H1 (cell line): ENCODE data around the gene PRR5L. TPM values are rescaled to one million over a fixed set of nuclear protein-coding genes. Genes with fewer than 3 reads are reported as not detected.

ENCODE experiments used
- JUN ChIP-seq: IDR thresholded peaks from 2 replicates; pipeline ENCODE4 v1.6.1; 2011; ENCODE audit warnings: low read depth, mild to moderate bottlenecking, improper control_type of control experiment, low read length
- JUND ChIP-seq: IDR thresholded peaks from 2 replicates; pipeline ENCODE4 v1.6.1; 2011; ENCODE audit warnings: mild to moderate bottlenecking, improper control_type of control experiment, low read length
- RNF2 ChIP-seq: fragments of 200-900, 300-1000 bp; sonication (generic); IDR thresholded peaks from 2 replicates; pipeline ENCODE4 v1.7.1; 2016; ENCODE audit warnings: borderline replicate concordance, low read depth, mild to moderate bottlenecking, antibody characterized with exemption, low read length; ENCODE audit not compliant: poor library complexity, severe bottlenecking; ENCODE audit errors: missing control alignments
- SIX5 ChIP-seq: IDR thresholded peaks from 2 replicates; pipeline ENCODE4 v1.6.1; 2011; ENCODE audit warnings: mild to moderate bottlenecking, low read depth, low read length
- polyA plus RNA-seq, 7 experiments: library from polyadenylated mRNA; depleted of rRNA in 3 of 7; stranded (reverse) in 5 of 7; unstranded in 2 of 7; fragments of >200 nt in 5 of 7; fragments of 200-250 nt in 2 of 7; gene quantifications; 1 replicate in 5 of 7; 2 replicates in 1 of 7; 4 replicates in 1 of 7; pipeline versions ENCODE4 v1.2.1 to v1.2.3, GENCODE V29; 2011 to 2013; ENCODE audit warnings: missing spikeins in 2 of 7, mixed read lengths in 2 of 7
- total RNA-seq: library from RNA; stranded (reverse); fragmentation: NEBNext Ultra II Directional; extraction: Animal tissue kit (Norgen Biotek cat#: 25700); gene quantifications from 2 replicates; pipeline ENCODE4 v1.2.1, GENCODE V29; 2021

The PRR5L gene
- total and polyA plus RNA-seq, 2 of the 8 experiments (the other 6 are each of a cell fraction or from before 2014, with no cell fraction given): 6.6 to 10.1 TPM

DNA sequence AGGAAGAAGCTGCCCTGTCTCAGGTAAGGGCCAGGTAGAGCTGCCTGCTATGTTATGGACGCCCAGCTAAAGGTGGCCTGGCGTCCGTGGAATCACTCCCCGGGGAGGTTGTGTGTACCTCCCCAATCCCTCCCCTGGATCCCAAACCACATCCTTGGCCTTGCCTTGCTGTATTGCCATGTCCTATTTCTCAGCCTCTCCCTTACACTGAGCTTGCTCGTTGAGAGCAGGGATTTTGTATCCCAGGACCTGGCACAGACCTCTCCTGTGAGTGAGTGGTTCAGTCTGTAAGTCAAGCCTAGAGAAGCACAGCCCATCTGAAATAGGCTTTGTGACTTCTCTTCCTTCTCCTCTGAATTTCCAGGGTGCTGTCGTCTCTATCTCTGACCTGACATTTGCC, 160.1 kb downstream of the PRR5L start (continued):
- TF ChIP-seq RNF2 (no peak), SIX5 (no peak), JUND (no peak), JUN (no peak)
